ENCODE data around the gene CCDC116.
"Not testable (repeated sequence)": the region's sequence is repeated elsewhere in the genome, so short reads cannot be mapped to it uniquely, and the experiment has no call there.

Gene CCDC116

DNA sequence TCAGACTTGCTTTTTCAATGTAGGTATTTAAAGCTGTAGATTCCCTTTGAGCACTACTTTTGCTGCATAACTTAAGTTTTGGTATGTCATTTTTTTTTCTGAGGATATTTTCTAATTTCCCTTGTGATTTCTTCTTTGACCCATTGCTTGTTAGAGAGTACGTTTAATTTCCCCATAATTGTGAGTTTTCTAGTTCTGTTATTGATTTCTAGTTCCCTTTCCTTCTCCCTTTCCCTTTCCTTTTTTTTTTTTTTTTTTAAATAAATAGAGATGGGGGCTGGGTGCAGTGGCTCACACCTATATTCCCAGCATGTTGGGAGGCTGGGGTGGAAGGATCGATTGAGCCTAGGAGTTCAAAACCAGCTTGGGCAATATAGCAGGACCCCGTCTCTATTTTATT is 34.3 kb upstream of the CCDC116 start:
- Mint-ChIP-seq H3K4me3 (no peak overlapping the region), H3K27ac (peak overlapping the region; percentile 63), H3K9me3 (no peaks in the 10 kb centered on the region)

DNA sequence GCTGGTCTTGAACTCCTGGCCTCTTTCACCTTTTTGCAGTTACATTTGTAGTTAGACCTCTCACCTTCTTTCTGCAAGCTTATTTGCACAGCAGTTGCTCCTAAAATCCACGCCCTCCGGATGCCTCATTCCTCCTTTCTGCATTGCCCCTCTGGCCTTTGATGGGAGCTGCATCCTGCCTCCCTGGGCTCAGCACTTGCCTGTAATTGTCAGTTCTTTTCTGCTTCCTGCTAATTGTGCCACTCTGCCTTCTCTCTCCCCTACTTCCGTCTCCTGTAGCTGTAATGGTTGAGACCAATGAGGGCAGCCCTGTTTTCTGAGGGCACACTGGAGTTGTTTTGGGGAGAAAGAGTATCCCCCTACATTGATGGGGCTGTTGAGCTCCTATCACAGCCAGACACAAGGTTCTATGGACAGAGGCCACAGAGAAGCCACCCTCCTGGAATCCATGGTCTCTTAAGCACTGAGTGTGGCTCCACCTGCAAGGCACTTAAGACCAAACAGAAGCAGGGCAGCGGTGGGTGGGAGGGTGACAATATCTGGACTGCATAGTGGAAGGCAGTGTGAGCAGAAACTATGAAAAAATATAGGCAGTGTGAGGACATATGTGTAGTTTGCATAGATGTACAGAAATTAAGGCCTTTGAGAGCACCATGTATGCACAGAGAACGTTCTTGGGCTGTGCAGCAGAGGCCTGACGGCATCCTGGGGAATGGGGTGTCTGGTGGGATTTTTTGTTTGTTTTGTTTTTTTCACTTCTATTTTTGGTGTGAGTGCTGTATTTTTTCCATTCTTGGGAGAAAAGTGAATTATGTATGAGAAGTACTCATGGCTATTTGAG is 33.3 kb upstream of the CCDC116 start:
- Mint-ChIP-seq H3K9me3 (no peaks in the 10 kb centered on the region), H3K27ac (peak overlapping the region; percentile 29), H3K36me3 (ENCODE audit: low read depth) (peaks cover 38% of the 10 kb centered on the region), H3K4me1 (ENCODE audit: low read depth) (peaks cover 7% of the 10 kb centered on the region), H3K27me3 (ENCODE audit: low read depth) (no peaks in the 10 kb centered on the region), H3K4me3 (no peak overlapping the region)
- DNase-seq (ENCODE audit: low spot score), result no peak

More for the DNA sequence above, 34.3 kb upstream of the CCDC116 start:
- DNase-seq (ENCODE audit: low spot score), result no peak
- Mint-ChIP-seq H3K36me3 (ENCODE audit: low read depth) (peaks cover 48% of the 10 kb centered on the region), H3K4me1 (ENCODE audit: low read depth) (peaks cover 7% of the 10 kb centered on the region), H3K27me3 (ENCODE audit: low read depth) (no peaks in the 10 kb centered on the region)

DNA sequence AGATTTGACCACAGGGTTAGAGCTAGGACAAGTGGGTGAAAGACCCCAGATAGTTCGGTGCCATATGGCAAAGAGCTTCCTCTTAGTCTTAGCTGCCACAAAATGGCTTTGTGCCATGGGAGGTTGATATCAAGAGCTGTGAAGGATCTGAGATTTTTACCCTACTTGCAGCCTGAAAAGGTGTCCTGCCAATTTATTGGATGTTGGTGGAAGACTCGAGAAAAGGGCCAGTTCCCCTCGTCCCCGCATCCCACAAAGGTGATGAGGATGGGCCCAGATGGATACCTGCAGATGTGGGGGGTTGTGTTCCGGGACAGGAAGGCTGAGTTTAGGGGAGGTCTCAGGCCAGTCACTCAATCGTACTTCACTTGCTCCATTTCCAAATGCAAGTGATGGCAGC is 30.0 kb upstream of the CCDC116 start:
- no peak overlapping the region for H3K27ac Mint-ChIP-seq

DNA sequence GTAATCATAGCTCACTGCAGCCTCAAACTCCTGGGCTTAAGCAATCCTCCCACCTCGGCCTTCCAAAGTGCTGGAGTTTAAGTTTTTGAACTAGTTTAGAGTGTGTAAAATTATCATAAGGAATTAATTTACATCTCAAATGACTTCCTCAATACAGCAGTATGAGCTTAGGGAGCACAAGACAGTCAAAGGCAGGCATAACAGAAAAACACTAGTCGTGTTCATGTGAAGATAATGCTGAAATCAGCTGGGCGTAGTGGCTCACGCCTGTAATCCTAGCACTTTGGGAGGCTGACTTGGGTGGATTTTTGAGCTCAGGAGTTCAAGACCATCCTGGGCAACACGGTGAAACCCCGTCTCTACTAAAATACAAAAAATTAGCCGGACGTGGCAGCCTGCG is 28.6 kb upstream of the CCDC116 start:
- Mint-ChIP-seq H3K4me3 (no peak overlapping the region), H3K27me3 (ENCODE audit: low read depth) (no peaks in the 10 kb centered on the region), H3K9me3 (no peaks in the 10 kb centered on the region), H3K4me1 (ENCODE audit: low read depth) (peaks cover 11% of the 10 kb centered on the region), H3K36me3 (ENCODE audit: low read depth) (peaks cover 20% of the 10 kb centered on the region), H3K27ac (no peak overlapping the region)
- DNase-seq (ENCODE audit: low spot score), result no peak

More for the DNA sequence above, 30.0 kb upstream of the CCDC116 start:
- Mint-ChIP-seq H3K4me1 (ENCODE audit: low read depth) (peaks cover 9% of the 10 kb centered on the region), H3K4me3 (no peak overlapping the region), H3K27me3 (ENCODE audit: low read depth) (no peaks in the 10 kb centered on the region), H3K36me3 (ENCODE audit: low read depth) (peaks cover 20% of the 10 kb centered on the region), H3K9me3 (no peaks in the 10 kb centered on the region)
- no peak for DNase-seq (ENCODE audit: low spot score)

DNA sequence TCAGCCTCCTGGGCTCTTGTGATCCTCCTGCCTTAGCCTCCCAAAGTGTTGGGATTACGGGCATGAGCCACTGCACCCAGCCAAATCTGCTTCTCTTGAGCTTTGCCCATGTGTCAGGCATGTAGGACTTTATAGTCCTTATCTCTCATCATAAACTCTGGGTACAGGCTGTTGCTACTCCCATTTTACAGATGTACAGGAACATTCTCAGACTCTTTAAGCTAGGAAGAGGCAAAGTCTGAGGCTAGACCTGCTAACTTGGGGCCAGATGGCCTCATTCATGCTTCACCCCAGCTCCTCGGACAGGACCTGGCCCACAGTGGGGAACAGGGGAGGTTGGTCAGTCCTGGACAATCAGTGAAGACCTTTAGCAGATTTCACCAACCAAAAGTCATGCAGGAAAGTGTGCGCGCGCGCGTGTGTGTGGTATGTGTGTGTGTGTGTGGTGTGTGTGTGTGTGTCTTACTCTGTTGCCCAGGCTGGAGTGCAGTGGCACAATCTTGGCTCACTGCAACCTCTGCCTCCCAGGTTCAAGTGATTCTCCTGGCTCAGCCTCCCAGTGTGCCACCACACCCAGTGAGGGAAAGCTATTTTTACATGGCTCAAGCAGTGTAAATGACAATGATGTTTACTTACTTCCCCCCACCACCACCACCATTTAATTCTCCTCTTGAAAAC is 26.5 kb upstream of the CCDC116 start:
- H3K27me3 Mint-ChIP-seq (ENCODE audit: low read depth), result no peaks in the 10 kb centered on the region
- peaks cover 15% of the 10 kb centered on the region for H3K36me3 Mint-ChIP-seq (ENCODE audit: low read depth)
- H3K4me3 Mint-ChIP-seq, result no peak overlapping the region
- DNase-seq (ENCODE audit: low spot score), result no peak
- peaks cover 8% of the 10 kb centered on the region for H3K4me1 Mint-ChIP-seq (ENCODE audit: low read depth)
- no peaks in the 10 kb centered on the region for H3K9me3 Mint-ChIP-seq
- no peak overlapping the region for H3K27ac Mint-ChIP-seq

DNA sequence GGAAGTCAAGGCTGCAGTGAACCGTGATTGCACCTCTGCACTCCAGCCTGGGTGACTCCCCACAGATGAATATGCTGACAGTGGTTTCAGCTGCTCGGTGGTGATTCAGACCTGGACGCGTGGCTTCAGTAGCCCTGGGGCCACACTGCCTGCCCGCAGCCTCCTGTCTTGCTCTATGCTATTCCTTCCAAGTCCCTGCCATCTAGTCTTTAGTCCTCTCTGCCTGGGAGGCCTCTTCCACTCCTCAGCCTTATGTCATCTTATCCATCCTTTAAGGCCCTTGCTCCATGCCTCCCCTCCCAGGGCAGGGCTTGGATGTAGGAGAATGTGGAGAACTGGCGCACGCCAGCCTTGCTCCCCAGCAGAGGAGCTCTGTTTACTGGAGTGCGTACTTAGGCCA is 25.8 kb upstream of the CCDC116 start:
- no peaks in the 10 kb centered on the region for H3K9me3 Mint-ChIP-seq
- no peak overlapping the region for H3K27ac Mint-ChIP-seq
- no peak overlapping the region for H3K4me3 Mint-ChIP-seq
- no peak for DNase-seq (ENCODE audit: low spot score)
- H3K4me1 Mint-ChIP-seq (ENCODE audit: low read depth), result peaks cover 8% of the 10 kb centered on the region
- H3K27me3 Mint-ChIP-seq (ENCODE audit: low read depth), result no peaks in the 10 kb centered on the region
- H3K36me3 Mint-ChIP-seq (ENCODE audit: low read depth), result peaks cover 22% of the 10 kb centered on the region

DNA sequence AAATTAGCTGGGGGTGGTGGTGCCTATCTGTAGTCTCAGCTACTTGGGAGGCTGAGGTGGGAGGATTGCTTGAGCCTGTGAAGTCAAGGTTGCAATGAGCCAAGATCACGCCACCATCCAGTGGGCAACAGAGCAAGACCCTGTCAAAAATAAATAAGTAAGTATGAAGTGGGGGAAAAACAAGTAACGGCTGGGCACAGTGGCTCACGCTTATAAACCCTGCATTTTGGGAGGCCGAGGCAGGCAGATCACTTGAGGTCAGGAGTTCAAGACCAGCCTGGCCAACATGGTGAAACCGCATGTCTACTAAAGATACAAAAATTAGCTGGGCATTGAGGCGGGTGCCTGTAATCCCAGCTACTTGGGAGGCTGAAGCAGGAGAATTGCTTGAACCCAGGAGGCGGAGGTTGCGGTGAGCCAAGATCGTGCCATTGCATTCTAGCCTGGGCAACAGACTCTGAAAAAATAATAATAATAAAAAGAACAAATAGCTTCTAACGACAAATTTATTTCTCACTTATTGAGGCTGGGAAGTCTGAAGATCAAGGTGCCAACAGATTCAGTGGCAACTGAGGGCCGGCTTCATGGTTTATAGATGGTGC is 22.9 kb upstream of the CCDC116 start:
- H3K36me3 Mint-ChIP-seq (ENCODE audit: low read depth), result peaks cover 25% of the 10 kb centered on the region
- not testable (repeated sequence) for H3K4me3 Mint-ChIP-seq; H3K9me3 Mint-ChIP-seq; H3K4me1 Mint-ChIP-seq (ENCODE audit: low read depth); H3K27ac Mint-ChIP-seq; DNase-seq (ENCODE audit: low spot score); H3K27me3 Mint-ChIP-seq (ENCODE audit: low read depth)

DNA sequence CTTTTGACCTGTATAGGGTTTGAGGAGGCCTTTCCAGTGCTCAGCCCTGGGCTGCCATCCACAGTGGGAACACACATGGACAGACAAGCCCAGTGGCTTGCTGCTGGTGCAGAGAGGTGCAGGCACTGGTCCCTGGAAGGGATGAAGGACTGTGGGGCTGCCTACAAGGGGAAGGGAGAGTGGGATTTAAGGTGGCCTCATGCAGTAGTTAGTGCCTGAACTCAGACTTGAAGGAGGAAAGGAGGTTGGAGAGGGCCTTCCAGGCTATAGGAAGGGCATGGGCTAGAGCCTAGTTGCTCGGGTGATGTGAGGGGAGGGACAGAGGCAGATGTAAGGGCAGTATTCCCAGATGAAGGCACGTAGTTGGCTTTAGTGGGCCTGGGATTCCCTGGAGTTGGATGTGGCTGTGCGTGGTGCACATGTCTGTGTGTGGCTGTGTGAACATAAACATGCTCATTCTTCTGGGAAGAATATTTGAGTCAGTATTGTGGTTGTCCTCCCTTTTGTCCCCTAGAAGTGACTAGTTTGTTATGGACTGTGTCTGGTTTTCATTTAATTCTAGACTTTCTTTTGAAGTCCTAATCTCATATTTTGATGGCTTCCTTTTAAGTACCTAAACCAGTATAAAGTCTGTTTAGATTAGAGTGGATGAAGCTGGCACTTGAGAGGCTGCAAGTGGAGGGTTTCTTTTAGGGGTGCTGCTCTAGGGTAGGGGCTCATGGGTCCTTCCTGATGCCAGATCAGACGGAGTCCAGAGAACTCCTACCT is 21.2 kb upstream of the CCDC116 start:
- DNase-seq (ENCODE audit: low spot score), result no peak
- Mint-ChIP-seq H3K4me1 (ENCODE audit: low read depth) (peaks cover 9% of the 10 kb centered on the region), H3K27me3 (ENCODE audit: low read depth) (no peaks in the 10 kb centered on the region), H3K9me3 (no peaks in the 10 kb centered on the region), H3K4me3 (no peak overlapping the region), H3K27ac (peak overlapping the region; percentile 11), H3K36me3 (ENCODE audit: low read depth) (peaks cover 30% of the 10 kb centered on the region)

DNA sequence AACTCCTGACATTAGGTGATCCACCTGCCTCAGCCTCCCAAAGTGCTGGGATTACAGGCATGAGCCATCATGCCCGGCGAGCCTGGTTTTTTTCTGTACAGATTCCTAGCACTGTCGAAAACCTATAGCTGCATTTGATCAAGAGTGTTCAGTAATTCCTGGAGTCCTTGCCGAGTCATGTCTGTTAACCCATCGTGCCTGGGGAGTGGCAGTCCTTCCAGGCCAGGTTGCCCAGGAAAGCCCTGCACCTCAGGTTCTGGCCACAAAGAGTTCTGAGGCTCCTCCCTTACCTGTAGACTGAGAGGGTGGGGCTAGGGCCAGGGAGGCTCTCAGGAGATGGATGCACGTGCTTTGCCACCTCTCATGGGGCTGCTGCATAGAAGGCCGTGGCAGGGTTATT is 19.7 kb upstream of the CCDC116 start:
- DNase-seq (ENCODE audit: low spot score), result no peak
- H3K36me3 Mint-ChIP-seq (ENCODE audit: low read depth), result peaks cover 24% of the 10 kb centered on the region
- H3K4me1 Mint-ChIP-seq (ENCODE audit: low read depth), result peaks cover 5% of the 10 kb centered on the region
- H3K27me3 Mint-ChIP-seq (ENCODE audit: low read depth), result no peaks in the 10 kb centered on the region
- H3K27ac Mint-ChIP-seq, result no peak overlapping the region
- no peaks in the 10 kb centered on the region for H3K9me3 Mint-ChIP-seq
- H3K4me3 Mint-ChIP-seq, result no peak overlapping the region

DNA sequence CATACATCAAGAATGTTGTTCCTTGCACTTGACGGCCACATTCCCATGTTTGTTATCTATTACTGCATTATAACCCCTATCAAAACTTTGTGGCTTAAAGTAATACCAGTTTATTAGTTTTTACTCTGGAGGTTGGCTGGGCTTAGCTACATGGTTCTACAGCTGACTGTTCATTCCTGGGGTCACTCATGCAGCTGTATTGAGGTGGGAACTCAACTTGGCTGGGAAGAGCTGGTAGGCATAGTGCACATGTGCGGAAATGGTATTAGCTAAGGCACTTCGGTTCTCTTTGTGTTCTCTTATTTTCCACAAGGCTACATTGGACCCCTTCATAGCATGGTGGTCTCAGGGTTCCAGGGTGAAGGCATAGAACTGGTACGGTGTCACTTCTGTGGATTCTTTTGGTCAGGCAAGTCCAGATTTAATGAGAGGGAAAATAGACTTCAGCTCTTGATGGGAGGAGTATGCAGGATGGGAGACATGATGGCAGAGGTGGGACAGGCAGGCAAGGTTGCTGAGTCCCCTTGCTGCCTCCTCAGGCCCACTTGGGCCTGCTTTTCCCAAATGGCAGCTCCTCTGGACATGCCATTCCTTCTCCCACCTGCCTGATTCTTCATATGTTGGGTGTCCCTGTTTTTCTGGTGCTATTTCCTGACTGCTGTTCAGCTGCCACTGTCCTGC is 18.9 kb upstream of the CCDC116 start:
- DNase-seq (ENCODE audit: low spot score), result no peak
- Mint-ChIP-seq H3K27ac (no peak overlapping the region), H3K9me3 (no peaks in the 10 kb centered on the region), H3K4me1 (ENCODE audit: low read depth) (peaks cover 5% of the 10 kb centered on the region), H3K36me3 (ENCODE audit: low read depth) (peaks cover 22% of the 10 kb centered on the region), H3K4me3 (no peak overlapping the region), H3K27me3 (ENCODE audit: low read depth) (no peaks in the 10 kb centered on the region)

DNA sequence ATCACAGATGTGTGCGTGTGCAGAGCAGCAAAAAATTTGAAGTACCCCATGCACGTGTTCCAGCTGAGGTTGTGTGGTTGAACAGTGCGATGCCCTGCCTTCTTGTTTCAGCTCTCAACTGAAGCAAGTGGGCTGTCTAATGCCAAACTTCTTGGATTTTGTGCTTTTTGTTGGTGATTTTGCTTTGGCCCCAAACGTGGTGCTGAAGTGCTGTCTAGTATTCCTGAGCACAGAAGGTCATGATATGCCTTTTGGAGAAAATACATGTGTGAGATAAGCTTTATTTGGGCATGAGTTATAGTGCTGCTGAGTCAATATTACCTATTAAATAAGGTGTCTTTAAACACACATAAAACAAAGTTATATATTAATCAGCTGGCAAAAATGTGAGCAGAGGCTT is 16.8 kb upstream of the CCDC116 start:
- Mint-ChIP-seq H3K4me1 (ENCODE audit: low read depth) (peaks cover 5% of the 10 kb centered on the region), H3K27ac (no peak overlapping the region), H3K36me3 (ENCODE audit: low read depth) (peaks cover 22% of the 10 kb centered on the region), H3K4me3 (no peak overlapping the region), H3K27me3 (ENCODE audit: low read depth) (no peaks in the 10 kb centered on the region), H3K9me3 (no peaks in the 10 kb centered on the region)
- no peak for DNase-seq (ENCODE audit: low spot score)

DNA sequence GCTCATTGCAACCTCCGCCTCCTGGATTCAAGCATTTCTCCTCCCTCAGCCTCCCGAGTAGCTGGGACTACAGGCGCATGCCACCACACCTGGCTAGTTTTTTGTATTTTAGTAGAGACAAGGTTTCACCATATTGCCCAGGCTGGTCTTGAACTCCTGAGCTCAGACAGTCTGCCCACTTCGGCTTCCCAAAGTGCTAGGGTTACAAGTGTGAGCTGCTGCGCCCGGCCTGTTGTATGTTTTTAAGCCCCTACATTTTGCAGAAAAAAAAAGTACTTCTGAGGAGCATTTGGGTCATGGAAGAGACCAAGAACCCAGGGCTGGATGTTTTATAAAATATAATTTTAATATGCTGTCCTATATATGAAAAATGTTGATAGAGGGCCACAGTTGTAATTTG is 15.2 kb upstream of the CCDC116 start:
- H3K36me3 Mint-ChIP-seq (ENCODE audit: low read depth), result peaks cover 20% of the 10 kb centered on the region
- not testable (repeated sequence) for H3K4me3 Mint-ChIP-seq; H3K27ac Mint-ChIP-seq; H3K9me3 Mint-ChIP-seq; H3K27me3 Mint-ChIP-seq (ENCODE audit: low read depth); DNase-seq (ENCODE audit: low spot score); H3K4me1 Mint-ChIP-seq (ENCODE audit: low read depth)

DNA sequence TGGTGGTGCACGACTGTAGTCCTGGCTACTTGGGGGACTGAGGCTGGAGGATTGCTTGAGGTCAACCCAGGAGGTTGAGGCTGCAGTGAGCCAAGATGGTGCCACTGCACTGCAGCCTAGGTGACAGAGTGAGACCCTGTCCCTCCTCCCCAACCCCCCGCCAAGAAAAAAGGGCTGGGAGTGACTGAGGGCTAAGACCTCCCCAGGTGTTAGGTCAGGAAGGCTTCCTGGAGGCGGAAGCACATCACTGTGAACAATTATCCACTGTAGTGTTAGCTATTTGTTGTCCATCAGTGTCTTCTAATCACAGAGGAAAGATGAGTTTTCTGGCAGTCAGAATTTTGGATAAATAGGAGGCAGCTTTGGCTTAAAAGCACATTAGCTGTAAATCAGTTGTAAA is 11.5 kb upstream of the CCDC116 start:
- H3K27me3 Mint-ChIP-seq (ENCODE audit: low read depth), result no peaks in the 10 kb centered on the region

More for the DNA sequence above, 11.5 kb upstream of the CCDC116 start:
- Mint-ChIP-seq H3K9me3 (no peaks in the 10 kb centered on the region), H3K4me1 (ENCODE audit: low read depth) (peaks cover 3% of the 10 kb centered on the region), H3K36me3 (ENCODE audit: low read depth) (peaks cover 20% of the 10 kb centered on the region), H3K27ac (no peak overlapping the region), H3K4me3 (no peak overlapping the region)
- DNase-seq (ENCODE audit: low spot score), result no peak
